Breast epithelium (tissue), 3 donors: ENCODE data around the gene UBE3C.
"Not testable (repeated sequence)": the region's sequence is repeated elsewhere in the genome, so short reads cannot be mapped to it uniquely, and the experiment has no call there.

Experiments used
- CTCF ChIP-seq, 3 donors: fragments of 450-650 bp; IDR thresholded peaks; one replicate each; pipeline ENCODE4 v1.5.1; 2016 to 2017; ENCODE audit warnings: antibody characterized with exemption in 3 of 3, mild to moderate bottlenecking in 3 of 3, moderate library complexity in 3 of 3
- POLR2A ChIP-seq: fragments of 450-650 bp; IDR thresholded peaks from one replicate; pipeline ENCODE4 v1.6.1; 2016; ENCODE audit warnings: antibody characterized with exemption, mild to moderate bottlenecking, moderate library complexity

- not testable (repeated sequence) for TF ChIP-seq CTCF (IDR thresholded peaks at IDR 0.05); POLR2A
Measured at GRCh38 chr7:157274094-157274634, 135.4 kb downstream of the UBE3C start.
